Trophoblast cell (in vitro differentiated cells and primary cell): ENCODE results near the gene EEF1A2.

Source experiments
- DNase-seq, 2 donors: peaks; one replicate each; pipeline ENCODE4 v3.0.0-alpha.2; 2016
- H2AFZ ChIP-seq: 2 replicates; pipeline ENCODE4 v1.6.1; 2013; ENCODE audit warnings: low read length, moderate library complexity, mild to moderate bottlenecking; ENCODE audit not compliant: insufficient read depth, poor library complexity
- H2AK5ac ChIP-seq: 2 replicates; pipeline ENCODE4 v1.6.1; 2013; ENCODE audit warnings: mild to moderate bottlenecking, low read length
- H2BK120ac ChIP-seq: 2 replicates; pipeline ENCODE4 v1.6.1; 2013; ENCODE audit warnings: low read length, mild to moderate bottlenecking, moderate library complexity; ENCODE audit not compliant: insufficient read depth, poor library complexity
- H2BK12ac ChIP-seq: 2 replicates; pipeline ENCODE4 v1.6.1; 2013; ENCODE audit warnings: mild to moderate bottlenecking, low read length, moderate library complexity
- H2BK5ac ChIP-seq: 2 replicates; pipeline ENCODE4 v1.6.1; 2013; ENCODE audit warnings: low read length, low read depth, moderate library complexity, mild to moderate bottlenecking; ENCODE audit not compliant: poor library complexity
- H3K14ac ChIP-seq: 2 replicates; pipeline ENCODE4 v1.6.1; 2013; ENCODE audit warnings: mild to moderate bottlenecking, low read length
- H3K18ac ChIP-seq: 2 replicates; pipeline ENCODE4 v1.6.1; 2013; ENCODE audit warnings: mild to moderate bottlenecking, low read length
- H3K23ac ChIP-seq: 2 replicates; pipeline ENCODE4 v1.6.1; 2013; ENCODE audit warnings: low read length
- H3K27ac ChIP-seq: 2 replicates; pipeline ENCODE4 v1.5.1; 2013; ENCODE audit warnings: low read depth, mild to moderate bottlenecking, inconsistent platforms, low read length, moderate library complexity
- H3K27me3 ChIP-seq: 2 replicates; pipeline ENCODE4 v1.6.1; 2013; ENCODE audit warnings: inconsistent platforms, mild to moderate bottlenecking, low read length, moderate library complexity; ENCODE audit not compliant: insufficient read depth
- H3K36me3 ChIP-seq, 2 experiments: 1 replicate in 1 of 2; 2 replicates in 1 of 2; pipeline ENCODE4 v1.6.1; 2013; ENCODE audit warnings: low read length in 2 of 2, mild to moderate bottlenecking in 2 of 2, moderate library complexity in 1 of 2; ENCODE audit not compliant: insufficient read depth in 2 of 2, control insufficient read depth in 1 of 2
- H3K4ac ChIP-seq: 2 replicates; pipeline ENCODE4 v1.6.1; 2013; ENCODE audit warnings: low read depth, mild to moderate bottlenecking, low read length, moderate library complexity
- H3K4me1 ChIP-seq, 2 experiments: 1 replicate in 1 of 2; 2 replicates in 1 of 2; pipeline ENCODE4 v1.6.1; 2013; ENCODE audit warnings: low read length in 2 of 2, mild to moderate bottlenecking in 2 of 2, moderate library complexity in 1 of 2; ENCODE audit not compliant: insufficient read depth in 2 of 2, control insufficient read depth in 1 of 2
- H3K4me2 ChIP-seq: 2 replicates; pipeline ENCODE4 v1.6.1; 2013; ENCODE audit warnings: inconsistent platforms, mild to moderate bottlenecking, low read length, moderate library complexity
- H3K4me3 ChIP-seq: 2 replicates; pipeline ENCODE4 v1.5.1; 2013; ENCODE audit warnings: mild to moderate bottlenecking, low read depth, low read length, inconsistent platforms
- H3K79me1 ChIP-seq: one replicate; pipeline ENCODE4 v1.6.1; 2013; ENCODE audit warnings: low read length
- H3K79me2 ChIP-seq: 2 replicates; pipeline ENCODE4 v1.6.1; 2013; ENCODE audit warnings: low read length, mild to moderate bottlenecking; ENCODE audit not compliant: control insufficient read depth, insufficient read depth, poor library complexity
- H3K9ac ChIP-seq: 2 replicates; pipeline ENCODE4 v1.6.1; 2013; ENCODE audit warnings: mild to moderate bottlenecking, low read length
- H3K9me3 ChIP-seq: 2 replicates; pipeline ENCODE4 v1.6.1; 2013; ENCODE audit warnings: low read depth, mild to moderate bottlenecking, control low read depth, inconsistent platforms, low read length; ENCODE audit not compliant: insufficient read depth
- H4K12ac ChIP-seq: 2 replicates; pipeline ENCODE4 v1.6.1; 2013; ENCODE audit warnings: low read depth, mild to moderate bottlenecking, low read length, moderate library complexity
- H4K8ac ChIP-seq: 2 replicates; pipeline ENCODE4 v1.6.1; 2013; ENCODE audit warnings: low read depth, mild to moderate bottlenecking, low read length, moderate library complexity
- H4K91ac ChIP-seq: one replicate; pipeline ENCODE4 v1.6.1; 2013; ENCODE audit warnings: low read depth, mild to moderate bottlenecking, low read length, moderate library complexity
- WGBS: extraction: QIAGEN DNeasy Blood & Tissue Kit; methylation state at CpG from one replicate; pipeline ENCODE4 v1.1.7; 2013; ENCODE audit warnings: missing lambda C conversion rate; ENCODE audit not compliant: insufficient read length, insufficient coverage; ENCODE audit errors: extremely low coverage; 5-methylcytosine and 5-hydroxymethylcytosine counted together

EEF1A2 gene

DNA sequence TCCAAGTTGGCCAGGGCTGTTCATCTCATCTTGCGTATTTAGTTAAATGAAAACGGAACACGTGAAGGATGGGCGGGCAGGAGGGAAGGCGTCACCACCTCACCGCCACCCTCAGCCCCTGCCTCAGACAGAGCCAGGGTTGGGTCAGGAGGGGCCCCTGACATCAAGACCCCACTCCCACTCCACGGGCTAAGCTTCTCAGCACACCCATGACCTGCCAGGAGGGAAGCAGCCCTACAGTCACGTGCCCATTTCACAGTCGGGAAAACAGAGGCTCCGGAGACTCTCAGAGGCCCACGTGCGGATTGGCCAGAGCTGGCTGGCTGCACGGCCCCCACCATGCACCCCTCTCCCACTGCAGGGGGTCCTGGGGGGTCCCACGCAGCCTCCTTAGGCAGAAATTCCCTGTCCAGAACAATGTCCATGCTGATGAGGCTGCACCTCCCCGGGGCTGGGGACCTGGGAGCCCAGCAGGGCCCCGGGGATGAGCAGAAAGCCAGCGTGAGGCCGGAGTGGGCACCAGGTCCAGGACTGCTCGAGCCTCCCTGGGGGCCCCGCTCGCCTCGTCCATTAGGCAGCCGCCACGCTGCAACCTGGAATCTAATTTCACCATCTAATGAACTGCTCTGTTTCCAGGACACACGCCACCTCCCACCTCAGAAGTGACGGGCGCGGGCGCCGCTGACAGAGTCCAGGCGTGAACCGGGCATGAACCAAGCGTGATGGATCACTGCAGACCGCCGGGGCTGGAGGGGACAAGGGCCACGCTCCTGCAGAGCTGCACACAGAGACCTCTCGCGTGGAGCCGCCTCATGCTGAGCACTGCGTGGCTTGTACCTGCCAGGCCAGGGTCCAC lies 42.2 kb downstream of the EEF1A2 start:
- H3K18ac ChIP-seq: no peak overlapping the region
- H3K4me1 ChIP-seq: no peaks in the 10 kb centered on the region
- no peak overlapping the region for H3K4me2 ChIP-seq
- H3K4me3 ChIP-seq: no peak overlapping the region
- no peak overlapping the region for H3K4ac ChIP-seq
- no peak overlapping the region for H2BK120ac ChIP-seq
- no peak overlapping the region for H3K9ac ChIP-seq
- no peak overlapping the region for H2AFZ ChIP-seq
- H3K36me3 ChIP-seq: no peaks in the 10 kb centered on the region
- no peak for DNase-seq
- no peak overlapping the region for H3K14ac ChIP-seq
- no peak overlapping the region for H4K91ac ChIP-seq
- no peak overlapping the region for H4K8ac ChIP-seq
- no peaks in the 10 kb centered on the region for H3K27me3 ChIP-seq
- H3K79me1 ChIP-seq: no peaks in the 10 kb centered on the region
- no peak overlapping the region for H3K27ac ChIP-seq
- H2BK12ac ChIP-seq: no peak overlapping the region
- H2BK5ac ChIP-seq: no peak overlapping the region
- no peak overlapping the region for H4K12ac ChIP-seq
- WGBS: no CpG with 5 or more reads among the region's 40 CpGs
- H2AK5ac ChIP-seq: no peak overlapping the region
- H3K9me3 ChIP-seq: no peaks in the 10 kb centered on the region
- no peak overlapping the region for H3K23ac ChIP-seq
- H3K79me2 ChIP-seq: no peaks in the 10 kb centered on the region

DNA sequence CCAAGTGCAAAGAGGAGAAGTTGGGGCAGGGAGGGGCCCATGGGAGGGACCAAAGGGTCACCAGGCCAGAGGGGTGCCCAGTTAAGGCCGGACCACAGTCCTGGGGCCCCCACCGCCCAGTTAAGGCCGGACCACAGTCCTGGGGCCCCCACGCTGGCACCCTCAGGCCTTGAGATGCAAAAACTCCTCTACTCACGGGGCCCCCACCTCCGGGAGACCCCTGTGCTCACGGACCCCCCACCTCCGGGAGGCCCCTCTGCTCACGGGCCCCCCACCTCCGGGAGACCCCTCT lies 43.4 kb downstream of the EEF1A2 start:
- WGBS: no CpG with 5 or more reads among the region's 10 CpGs
- no peak overlapping the region for H3K4me3 ChIP-seq

DNA sequence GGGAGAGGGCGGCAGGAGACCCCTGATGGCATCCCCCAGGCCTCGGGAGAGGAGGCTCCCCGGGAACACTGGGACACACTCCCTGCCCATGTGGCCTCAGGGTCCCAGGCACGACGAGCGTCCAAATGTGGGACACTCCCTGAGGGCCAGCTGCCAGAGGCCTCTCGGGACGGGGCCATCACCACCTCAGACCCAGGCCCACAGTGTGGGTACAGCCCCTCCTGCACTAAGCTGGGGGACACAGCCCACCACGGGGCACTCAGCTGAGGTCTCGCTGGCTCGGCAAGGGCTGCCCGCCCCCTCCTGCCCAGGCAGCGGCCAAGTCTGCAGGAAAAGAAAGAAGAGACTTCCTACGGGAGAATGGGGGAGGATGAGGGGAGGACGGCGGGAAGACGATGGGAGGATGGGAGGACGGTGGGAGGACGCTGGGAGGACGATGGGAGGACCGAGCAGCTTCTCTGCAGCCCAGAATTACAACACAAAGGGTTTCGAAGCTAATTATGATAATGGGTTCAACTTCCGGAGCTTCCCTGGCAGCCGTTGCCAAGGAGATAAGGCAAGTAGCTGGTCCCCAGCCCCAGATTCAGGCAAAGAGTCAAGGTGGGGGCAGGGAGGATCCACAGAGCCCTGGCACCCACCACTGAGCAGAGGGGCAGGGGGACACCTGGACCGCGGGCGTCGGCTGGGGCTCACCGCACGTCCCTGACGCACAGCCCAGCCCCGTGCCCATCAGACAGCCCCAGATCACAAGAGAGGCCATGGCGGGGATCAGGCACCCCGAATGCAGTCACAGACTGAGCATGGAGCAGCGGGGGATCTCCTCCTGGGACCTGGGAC lies 43.9 kb downstream of the EEF1A2 start:
- Histone ChIP-seq H3K79me2 (no peaks in the 10 kb centered on the region), H3K18ac (no peak overlapping the region), H3K79me1 (no peaks in the 10 kb centered on the region), H3K9me3 (no peaks in the 10 kb centered on the region), H3K4ac (no peak overlapping the region), H3K23ac (no peak overlapping the region), H2BK120ac (no peak overlapping the region), H3K27ac (no peak overlapping the region), H3K4me2 (no peak overlapping the region), H2BK12ac (no peak overlapping the region), H4K8ac (no peak overlapping the region), H3K4me3 (no peak overlapping the region), H2AK5ac (no peak overlapping the region), H2AFZ (no peak overlapping the region), H4K12ac (no peak overlapping the region), H3K4me1 (no peaks in the 10 kb centered on the region), H3K27me3 (no peaks in the 10 kb centered on the region), H3K14ac (no peak overlapping the region), H3K36me3 (no peaks in the 10 kb centered on the region), H3K9ac (no peak overlapping the region), H4K91ac (no peak overlapping the region), H2BK5ac (no peak overlapping the region)
- WGBS: 100% methylated on average over 4 of the region's 35 CpGs
- DNase-seq: no peak

More for the DNA sequence above, 43.4 kb downstream of the EEF1A2 start:
- Histone ChIP-seq H3K9ac (no peak overlapping the region), H3K4ac (no peak overlapping the region), H3K23ac (no peak overlapping the region), H2BK12ac (no peak overlapping the region), H2AK5ac (no peak overlapping the region), H3K9me3 (no peaks in the 10 kb centered on the region), H2AFZ (no peak overlapping the region), H3K79me2 (no peaks in the 10 kb centered on the region), H3K14ac (no peak overlapping the region), H3K27me3 (no peaks in the 10 kb centered on the region), H3K27ac (no peak overlapping the region), H4K91ac (no peak overlapping the region), H4K8ac (no peak overlapping the region), H2BK5ac (no peak overlapping the region), H3K4me1 (no peaks in the 10 kb centered on the region), H3K79me1 (no peaks in the 10 kb centered on the region), H3K18ac (no peak overlapping the region), H4K12ac (no peak overlapping the region), H3K4me2 (no peak overlapping the region), H3K36me3 (no peaks in the 10 kb centered on the region), H2BK120ac (no peak overlapping the region)
- no peak for DNase-seq

DNA sequence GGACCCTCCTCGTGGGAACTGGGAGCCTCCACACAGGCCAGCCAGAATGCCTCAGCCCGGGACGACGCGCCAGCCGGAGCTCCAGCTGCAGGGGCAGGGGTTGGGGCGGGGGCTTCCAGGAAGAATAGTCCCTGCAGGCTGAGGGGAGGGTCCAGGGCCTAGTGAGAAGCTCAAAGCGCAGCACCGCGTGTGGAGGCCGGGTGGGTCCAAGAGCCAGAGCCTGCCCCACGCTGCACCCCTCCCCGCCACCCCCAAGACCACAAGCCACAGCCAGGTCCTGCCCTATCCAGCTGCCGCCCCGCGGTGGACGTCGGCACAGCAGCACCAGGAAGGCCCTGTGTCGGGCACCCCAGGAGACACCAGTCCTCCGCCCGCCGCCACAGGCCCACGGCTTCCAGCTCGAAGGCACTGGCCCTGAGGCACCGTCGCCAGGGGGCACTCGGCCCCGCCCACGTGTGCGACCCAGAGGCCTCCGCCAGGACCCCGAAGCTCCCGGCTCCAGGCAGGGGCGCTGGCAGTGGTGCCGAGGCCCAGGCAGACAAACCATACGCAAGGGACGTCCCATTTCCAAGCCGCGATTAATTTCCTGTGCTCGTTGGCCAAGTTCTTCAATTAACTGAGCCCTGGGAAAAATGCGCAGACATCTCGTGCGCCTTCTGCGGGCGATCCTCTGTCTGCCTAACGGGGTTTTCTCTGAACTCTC lies 45.9 kb downstream of the EEF1A2 start:
- Histone ChIP-seq H3K4ac (no peak overlapping the region), H2BK12ac (no peak overlapping the region), H4K91ac (no peak overlapping the region), H3K79me2 (no peaks in the 10 kb centered on the region), H3K4me2 (no peak overlapping the region), H2BK120ac (no peak overlapping the region), H3K14ac (no peak overlapping the region), H3K27me3 (no peaks in the 10 kb centered on the region), H3K9me3 (peaks cover 1% of the 10 kb centered on the region), H3K4me3 (no peak overlapping the region), H3K23ac (no peak overlapping the region), H2AFZ (no peak overlapping the region), H2AK5ac (no peak overlapping the region), H3K4me1 (no peaks in the 10 kb centered on the region), H4K8ac (no peak overlapping the region), H2BK5ac (no peak overlapping the region), H3K27ac (no peak overlapping the region), H3K79me1 (no peaks in the 10 kb centered on the region), H3K18ac (no peak overlapping the region), H4K12ac (no peak overlapping the region), H3K9ac (no peak overlapping the region), H3K36me3 (no peaks in the 10 kb centered on the region)
- WGBS: no CpG with 5 or more reads among the region's 46 CpGs
- DNase-seq: no peak
